ENCODE data around the gene ZDHHC3. TPM values are rescaled to one million over a fixed set of nuclear protein-coding genes. Genes with fewer than 3 reads are reported as not detected.

Gene ZDHHC3
- total and polyA plus RNA-seq, 8 donors = 11.4 to 28.3 (median 18.7) TPM

- DNase-seq (peak in 1 of 6 donors; percentile 42), FAIRE-seq (no peak), ATAC-seq (peak in 3 of 4 donors; percentile 40 to 62 (median 50))
- WGBS, 2 donors = 36 to 37% methylated on average over 2 of the region's 2 CpGs
- peak overlapping the region in 2 of 4 donors; percentile 17 to 35 for H3K27ac ChIP-seq
- H3K4me1 ChIP-seq = peaks cover 3 to 21% (median 16%) of the 10 kb centered on the region in 3 donors
- TF ChIP-seq, protein P1, sequence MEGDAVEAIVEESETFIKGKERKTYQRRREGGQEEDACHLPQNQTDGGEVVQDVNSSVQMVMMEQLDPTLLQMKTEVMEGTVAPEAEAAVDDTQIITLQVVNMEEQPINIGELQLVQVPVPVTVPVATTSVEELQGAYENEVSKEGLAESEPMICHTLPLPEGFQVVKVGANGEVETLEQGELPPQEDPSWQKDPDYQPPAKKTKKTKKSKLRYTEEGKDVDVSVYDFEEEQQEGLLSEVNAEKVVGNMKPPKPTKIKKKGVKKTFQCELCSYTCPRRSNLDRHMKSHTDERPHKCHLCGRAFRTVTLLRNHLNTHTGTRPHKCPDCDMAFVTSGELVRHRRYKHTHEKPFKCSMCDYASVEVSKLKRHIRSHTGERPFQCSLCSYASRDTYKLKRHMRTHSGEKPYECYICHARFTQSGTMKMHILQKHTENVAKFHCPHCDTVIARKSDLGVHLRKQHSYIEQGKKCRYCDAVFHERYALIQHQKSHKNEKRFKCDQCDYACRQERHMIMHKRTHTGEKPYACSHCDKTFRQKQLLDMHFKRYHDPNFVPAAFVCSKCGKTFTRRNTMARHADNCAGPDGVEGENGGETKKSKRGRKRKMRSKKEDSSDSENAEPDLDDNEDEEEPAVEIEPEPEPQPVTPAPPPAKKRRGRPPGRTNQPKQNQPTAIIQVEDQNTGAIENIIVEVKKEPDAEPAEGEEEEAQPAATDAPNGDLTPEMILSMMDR (IDR thresholded peaks at IDR 0.05) = no peak
- no peak overlapping the region for H3K4me3 ChIP-seq
- peaks cover 0 to 18% (median 3%) of the 10 kb centered on the region in 3 donors for H3K36me3 ChIP-seq
- H3K9me3 ChIP-seq = no peaks in the 10 kb centered on the region
- intact Hi-C loops (cut with DNase I) = no loop called here
- H3K27me3 ChIP-seq = no peaks in the 10 kb centered on the region
Measured at GRCh38 chr3:44999782-45000181, 23.8 kb upstream of the ZDHHC3 start.

GRCh38 chr3:44996556-44996969 is 20.6 kb upstream of the ZDHHC3 start:
- FAIRE-seq (no peak), ATAC-seq (peak; percentile 35 to 72 (median 50)), DNase-seq (no peak)
- TF ChIP-seq, protein P1 (IDR thresholded peaks at IDR 0.05) = no peak
- H3K4me3 ChIP-seq = no peak overlapping the region
- no peaks in the 10 kb centered on the region for H3K27me3 ChIP-seq
- peaks cover 6 to 31% (median 26%) of the 10 kb centered on the region in 3 donors for H3K4me1 ChIP-seq
- intact Hi-C loops (cut with DNase I) = no loop called here
- WGBS, 2 donors = 33 to 34% methylated on average over 3 of the region's 3 CpGs
- no peaks in the 10 kb centered on the region for H3K9me3 ChIP-seq
- H3K36me3 ChIP-seq = peaks cover 0 to 10% (median 0%) of the 10 kb centered on the region in 3 donors
- peak overlapping the region in 2 of 4 donors; percentile 37 to 66 for H3K27ac ChIP-seq

- ATAC-seq = peak; percentile 43 to 76 (median 62)
- Histone ChIP-seq H3K4me1 (peaks cover 6 to 31% (median 26%) of the 10 kb centered on the region in 3 donors), H3K27me3 (no peaks in the 10 kb centered on the region), H3K27ac (peak overlapping the region in 2 of 4 donors; percentile 37 to 66), H3K9me3 (no peaks in the 10 kb centered on the region), H3K36me3 (peaks cover 0 to 10% (median 0%) of the 10 kb centered on the region in 3 donors), H3K4me3 (no peak overlapping the region)
- FAIRE-seq = no peak
- intact Hi-C loops (cut with DNase I) = no loop called here
- WGBS, 2 donors = 64 to 66% methylated on average over 8 of the region's 8 CpGs
- TF ChIP-seq, protein P1 (IDR thresholded peaks at IDR 0.05) = no peak
- DNase-seq = peak in 4 of 6 donors; percentile 30 to 40 (median 34)
Measured at GRCh38 chr3:44995142-44995770, 19.3 kb upstream of the ZDHHC3 start.

- ATAC-seq = peak; percentile 20 to 55 (median 52)
Measured at GRCh38 chr3:44993471-44994205, 17.7 kb upstream of the ZDHHC3 start.

More at GRCh38 chr3:44993471-44994205, 17.7 kb upstream of the ZDHHC3 start:
- no peak for FAIRE-seq
- DNase-seq = no peak
- Histone ChIP-seq H3K27ac (peak overlapping the region in 1 of 4 donors; percentile 23), H3K9me3 (no peaks in the 10 kb centered on the region), H3K36me3 (peaks cover 0 to 10% (median 0%) of the 10 kb centered on the region in 3 donors), H3K4me3 (no peak overlapping the region), H3K4me1 (peaks cover 6 to 22% (median 21%) of the 10 kb centered on the region in 3 donors), H3K27me3 (no peaks in the 10 kb centered on the region)
- TF ChIP-seq, protein P1 (IDR thresholded peaks at IDR 0.05) = no peak
- intact Hi-C loops (cut with DNase I) = no loop called here
